HFFc6 (cell line): ENCODE results near the gene APRT. TPM values are rescaled to one million over a fixed set of nuclear protein-coding genes. Genes with fewer than 3 reads are reported as not detected.

Source experiments
- DNase-seq: peaks from one replicate; pipeline ENCODE4 v3.0.0-alpha.2; 2018
- H3K27ac Mint-ChIP-seq: 2 replicates; pipeline ENCODE4 v1.8.0; 2020; ENCODE audit warnings: mild to moderate bottlenecking, mixed read lengths
- H3K27me3 Mint-ChIP-seq: 2 replicates; pipeline ENCODE4 v1.8.0; 2021; ENCODE audit warnings: mild to moderate bottlenecking, moderate library complexity, mixed read lengths; ENCODE audit not compliant: insufficient read depth
- H3K36me3 Mint-ChIP-seq: 2 replicates; pipeline ENCODE4 v1.8.0; 2021; ENCODE audit warnings: low read depth, mixed read lengths
- H3K4me1 Mint-ChIP-seq: 2 replicates; pipeline ENCODE4 v1.8.0; 2020; ENCODE audit warnings: low read depth, mixed read lengths
- H3K4me3 Mint-ChIP-seq: 2 replicates; pipeline ENCODE4 v1.8.0; 2020; ENCODE audit warnings: mild to moderate bottlenecking, moderate library complexity, mixed read lengths
- H3K9me3 Mint-ChIP-seq: 2 replicates; pipeline ENCODE4 v1.8.0; 2020; ENCODE audit warnings: mild to moderate bottlenecking, mixed read lengths
- total RNA-seq, 6 experiments: library from RNA; stranded (reverse); fragmentation: NEBNext Ultra II Directional; extraction: Animal tissue kit (Norgen Biotek cat#: 25700); gene quantifications; 2 replicates in 1 of 6; 3 replicates in 5 of 6; pipeline ENCODE4 v1.2.3, GENCODE V29; 2021
- TF ChIP-seq, protein P1 (sequence below): fragments of 200-600 bp; sonication (generic); IDR thresholded peaks from 2 replicates; pipeline ENCODE4 v1.5.0; 2021; ENCODE audit warnings: antibody characterized with exemption, mild to moderate bottlenecking

The APRT gene
- total RNA-seq, 6 experiments from 2014 or later = 123 to 163 (median 130) TPM

DNA sequence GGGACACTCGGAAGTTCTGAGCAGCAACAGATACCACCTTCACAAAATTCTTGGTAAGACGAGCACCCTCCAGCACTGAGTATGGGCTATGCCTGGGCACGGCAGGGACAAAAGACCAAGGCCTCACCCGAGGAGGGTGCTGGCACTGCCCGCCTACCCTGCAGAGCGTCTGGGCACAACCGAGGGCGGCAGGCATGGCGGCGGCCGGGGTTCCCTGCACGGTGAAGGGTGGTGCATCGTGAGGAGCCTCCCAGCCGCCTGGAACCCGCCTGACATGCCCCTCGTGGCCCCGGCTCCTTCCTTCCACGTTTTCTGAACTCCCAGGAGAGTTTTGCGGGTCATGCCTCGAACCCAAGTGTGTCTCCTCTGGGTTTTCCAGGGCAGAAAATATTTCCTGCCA lies 26.1 kb upstream of the APRT start:
- no peak overlapping the region for H3K27ac Mint-ChIP-seq
- no peaks in the 10 kb centered on the region for H3K36me3 Mint-ChIP-seq
- H3K27me3 Mint-ChIP-seq = no peaks in the 10 kb centered on the region; the same call in 1 of the 2 replicates
- H3K9me3 Mint-ChIP-seq = no peaks in the 10 kb centered on the region
- TF ChIP-seq, protein P1, sequence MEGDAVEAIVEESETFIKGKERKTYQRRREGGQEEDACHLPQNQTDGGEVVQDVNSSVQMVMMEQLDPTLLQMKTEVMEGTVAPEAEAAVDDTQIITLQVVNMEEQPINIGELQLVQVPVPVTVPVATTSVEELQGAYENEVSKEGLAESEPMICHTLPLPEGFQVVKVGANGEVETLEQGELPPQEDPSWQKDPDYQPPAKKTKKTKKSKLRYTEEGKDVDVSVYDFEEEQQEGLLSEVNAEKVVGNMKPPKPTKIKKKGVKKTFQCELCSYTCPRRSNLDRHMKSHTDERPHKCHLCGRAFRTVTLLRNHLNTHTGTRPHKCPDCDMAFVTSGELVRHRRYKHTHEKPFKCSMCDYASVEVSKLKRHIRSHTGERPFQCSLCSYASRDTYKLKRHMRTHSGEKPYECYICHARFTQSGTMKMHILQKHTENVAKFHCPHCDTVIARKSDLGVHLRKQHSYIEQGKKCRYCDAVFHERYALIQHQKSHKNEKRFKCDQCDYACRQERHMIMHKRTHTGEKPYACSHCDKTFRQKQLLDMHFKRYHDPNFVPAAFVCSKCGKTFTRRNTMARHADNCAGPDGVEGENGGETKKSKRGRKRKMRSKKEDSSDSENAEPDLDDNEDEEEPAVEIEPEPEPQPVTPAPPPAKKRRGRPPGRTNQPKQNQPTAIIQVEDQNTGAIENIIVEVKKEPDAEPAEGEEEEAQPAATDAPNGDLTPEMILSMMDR = no peak
- DNase-seq = no peak
- H3K4me3 Mint-ChIP-seq = no peak overlapping the region
- H3K4me1 Mint-ChIP-seq = no peaks in the 10 kb centered on the region

DNA sequence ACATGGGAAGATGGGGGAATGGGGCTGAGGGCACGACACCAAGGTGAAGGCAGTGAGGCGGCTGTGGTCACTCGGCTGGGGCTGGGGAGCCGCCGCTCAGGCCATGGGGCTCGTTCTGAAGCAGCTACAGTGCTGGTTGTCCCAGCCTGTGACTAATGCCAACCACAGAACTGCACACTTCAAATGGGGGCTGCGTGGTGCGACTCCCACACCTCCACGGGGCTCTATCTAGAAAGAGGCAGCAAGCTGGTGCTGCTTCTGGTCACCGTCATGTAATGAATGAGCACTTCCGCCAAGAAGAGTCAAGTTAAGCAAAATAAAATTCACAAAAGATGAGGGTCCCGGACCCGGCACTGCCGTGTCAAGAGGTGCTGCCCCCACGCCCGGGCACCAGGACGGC lies 25.1 kb upstream of the APRT start:
- Mint-ChIP-seq H3K27ac (no peak overlapping the region), H3K4me1 (no peaks in the 10 kb centered on the region), H3K36me3 (no peaks in the 10 kb centered on the region), H3K9me3 (no peaks in the 10 kb centered on the region), H3K4me3 (no peak overlapping the region), H3K27me3 (no peaks in the 10 kb centered on the region)
- TF ChIP-seq, protein P1 = no peak
- no peak for DNase-seq

DNA sequence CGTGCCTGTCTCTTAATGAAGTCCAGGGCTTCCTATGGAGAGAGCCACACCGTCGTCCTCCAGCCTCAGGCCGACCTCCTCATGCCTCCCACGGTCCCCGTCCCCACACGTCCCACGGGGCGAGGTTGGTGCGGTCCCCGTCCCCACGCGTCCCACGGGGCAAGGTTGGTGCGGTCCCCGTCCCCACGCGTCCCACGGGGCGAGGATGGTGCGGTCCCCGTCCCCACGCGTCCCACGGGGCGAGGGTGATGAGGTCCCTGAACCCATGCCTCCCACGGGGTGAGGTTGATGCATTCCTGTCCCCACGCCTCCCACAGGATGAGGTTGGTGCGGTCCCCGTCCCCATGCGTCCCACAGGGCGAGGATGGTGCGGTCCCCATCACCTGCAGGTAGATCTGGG lies 24.1 kb upstream of the APRT start:
- Mint-ChIP-seq H3K27me3 (no peaks in the 10 kb centered on the region), H3K9me3 (no peaks in the 10 kb centered on the region), H3K27ac (no peak overlapping the region), H3K4me1 (no peaks in the 10 kb centered on the region), H3K4me3 (no peak overlapping the region), H3K36me3 (no peaks in the 10 kb centered on the region)
- TF ChIP-seq, protein P1 = no peak
- DNase-seq = no peak

DNA sequence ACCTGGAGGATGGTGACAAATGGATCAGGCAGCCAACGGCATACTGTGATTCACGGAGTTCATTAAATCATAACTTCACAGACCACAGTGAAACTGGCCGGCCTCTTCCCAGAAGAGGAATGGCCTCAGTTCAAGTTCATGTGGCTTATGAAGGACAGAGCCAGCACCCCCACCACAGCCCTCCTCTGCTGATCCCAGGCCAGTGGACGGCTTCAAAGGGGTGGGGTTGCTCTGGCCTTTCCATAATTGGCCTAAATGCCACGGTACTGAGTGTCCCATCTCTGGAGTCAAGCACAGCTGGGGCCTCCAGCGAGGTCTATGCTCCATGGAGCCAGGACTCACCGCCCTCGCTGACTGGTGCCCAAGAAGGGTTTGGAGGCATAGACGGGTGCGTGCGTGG lies 23.7 kb upstream of the APRT start:
- DNase-seq = no peak
- no peaks in the 10 kb centered on the region for H3K9me3 Mint-ChIP-seq
- no peak overlapping the region for H3K4me3 Mint-ChIP-seq
- no peaks in the 10 kb centered on the region for H3K4me1 Mint-ChIP-seq
- H3K27ac Mint-ChIP-seq = no peak overlapping the region
- H3K27me3 Mint-ChIP-seq = no peaks in the 10 kb centered on the region
- no peaks in the 10 kb centered on the region for H3K36me3 Mint-ChIP-seq
- TF ChIP-seq, protein P1 = no peak

DNA sequence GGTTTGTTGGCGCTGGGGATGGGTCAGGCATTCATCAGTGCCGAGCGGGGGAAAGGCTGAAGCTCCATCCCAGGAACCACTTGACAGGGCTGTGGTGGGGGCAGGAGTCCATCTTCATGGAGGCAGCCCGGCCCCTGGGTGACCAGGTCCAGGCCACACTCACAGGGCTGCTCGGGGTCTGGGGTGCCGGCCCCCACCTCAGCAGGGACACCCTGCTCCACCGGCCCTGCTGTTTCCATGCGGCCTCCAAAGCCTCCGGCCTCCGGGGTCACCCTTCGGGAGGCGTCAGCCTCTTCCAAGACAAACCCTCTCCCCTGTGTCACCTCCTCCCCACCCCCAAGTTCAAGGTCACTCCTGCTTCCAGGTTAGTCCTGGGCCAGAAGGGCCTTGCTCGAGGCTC lies 22.9 kb upstream of the APRT start:
- no peaks in the 10 kb centered on the region for H3K27me3 Mint-ChIP-seq
- H3K36me3 Mint-ChIP-seq = no peaks in the 10 kb centered on the region
- H3K4me1 Mint-ChIP-seq = no peaks in the 10 kb centered on the region
- H3K27ac Mint-ChIP-seq = no peak overlapping the region
- H3K4me3 Mint-ChIP-seq = no peak overlapping the region
- TF ChIP-seq, protein P1 = no peak
- H3K9me3 Mint-ChIP-seq = no peaks in the 10 kb centered on the region
- DNase-seq = no peak

DNA sequence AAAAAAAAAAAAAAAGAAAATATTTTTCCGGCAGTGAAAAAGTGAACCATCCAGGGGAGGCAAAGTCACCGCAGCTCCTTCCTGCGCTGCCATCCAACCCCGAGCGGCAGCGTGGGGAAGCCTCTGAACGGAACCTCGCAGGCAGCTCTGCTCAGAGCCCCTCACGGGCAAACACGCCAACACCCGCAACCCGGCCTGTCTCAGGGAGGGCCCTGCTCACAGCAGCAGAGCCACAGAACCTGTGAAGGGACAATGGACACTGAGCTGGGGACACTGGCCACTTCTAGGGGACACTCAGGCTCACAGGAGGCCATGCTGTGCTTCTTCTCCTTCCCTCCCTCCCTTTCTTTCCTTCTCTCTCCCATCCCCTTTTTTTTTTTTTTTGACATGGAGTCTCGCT lies 21.4 kb upstream of the APRT start:
- no peaks in the 10 kb centered on the region for H3K4me1 Mint-ChIP-seq
- no peaks in the 10 kb centered on the region for H3K36me3 Mint-ChIP-seq
- DNase-seq = no peak
- H3K4me3 Mint-ChIP-seq = no peak overlapping the region
- no peak overlapping the region for H3K27ac Mint-ChIP-seq
- H3K27me3 Mint-ChIP-seq = no peaks in the 10 kb centered on the region
- TF ChIP-seq, protein P1 = no peak
- H3K9me3 Mint-ChIP-seq = no peaks in the 10 kb centered on the region
